ENCODE results near the gene SLC2A2. TPM values are rescaled to one million over a fixed set of nuclear protein-coding genes. Genes with fewer than 3 reads are reported as not detected.

The SLC2A2 gene
- total RNA-seq (123 and 133 TPM in 2 replicates), polyA plus RNA-seq (21.7 and 40.8 TPM in 2 replicates)

- WGBS (ENCODE audit: low lambda C conversion rate, missing lambda C conversion rate), result 78% methylated on average over 4 of the region's 4 CpGs
- peak within 1 kb of the TSS; percentile 75 for H3K4me2 ChIP-seq
Observed at GRCh38 chr3:171026597-171027293, at the start of gene SLC2A2. TSS of gene SLC2A2 (minus strand) at chr3:171026720. CDS start at chr3:171026670, 50 bp downstream.

GRCh38 chr3:171072432-171072831 is 45.9 kb upstream of the SLC2A2 start:
- no peak overlapping the region for H3K27ac ChIP-seq
- H3K9me3 ChIP-seq (ENCODE audit: low read depth), result no peaks in the 10 kb centered on the region
- H2AFZ ChIP-seq, result no peak overlapping the region
- H3K4me1 ChIP-seq (ENCODE audit: insufficient read depth), result no peaks in the 10 kb centered on the region
- H3K79me2 ChIP-seq, result no peaks in the 10 kb centered on the region
- TF ChIP-seq EZH2phosphoT487 (IDR thresholded peaks at IDR 0.05; ENCODE audit: low read depth, severe bottlenecking, unreplicated experiment), result no peak
- no peak for TF ChIP-seq EZH2 (IDR thresholded peaks at IDR 0.05; ENCODE audit: borderline replicate concordance)
- no peak for TF ChIP-seq CTCF (IDR thresholded peaks at IDR 0.05; ENCODE audit: poor library complexity)
- no peaks in the 10 kb centered on the region for H3K9me2 ChIP-seq (replicated peaks; ENCODE audit: insufficient read depth)
- no peaks in the 10 kb centered on the region for H3K36me3 ChIP-seq (replicated peaks; ENCODE audit: insufficient read depth, low read depth)
- DNase-seq (ENCODE audit: low spot score), result no peak
- H3K4me2 ChIP-seq, result no peak overlapping the region
- no peaks in the 10 kb centered on the region for H3K27me3 ChIP-seq
- H4K20me1 ChIP-seq (ENCODE audit: insufficient read depth, poor library complexity, severe bottlenecking), result no peaks in the 10 kb centered on the region
- H3K4me3 ChIP-seq, result no peak overlapping the region

More at GRCh38 chr3:171026597-171027293, at the start of gene SLC2A2:
- Histone ChIP-seq H3K36me3 (replicated peaks; ENCODE audit: insufficient read depth, low read depth) (no peaks in the 10 kb centered on the region), H3K9me3 (ENCODE audit: low read depth) (no peaks in the 10 kb centered on the region), H3K79me2 (no peaks in the 10 kb centered on the region), H3K27ac (peak within 1 kb of the TSS; percentile 39), H3K9me2 (replicated peaks; ENCODE audit: insufficient read depth) (no peaks in the 10 kb centered on the region), H4K20me1 (ENCODE audit: insufficient read depth, poor library complexity, severe bottlenecking) (no peaks in the 10 kb centered on the region), H3K4me3 (no peak within 1 kb of the TSS), H3K4me1 (ENCODE audit: insufficient read depth) (no peaks in the 10 kb centered on the region), H3K27me3 (no peaks in the 10 kb centered on the region), H2AFZ (no peak within 1 kb of the TSS)
- peak; percentile 58 for DNase-seq (ENCODE audit: low spot score)
- no peak for TF ChIP-seq CTCF (IDR thresholded peaks at IDR 0.05; ENCODE audit: poor library complexity)
- no peak for TF ChIP-seq EZH2 (IDR thresholded peaks at IDR 0.05; ENCODE audit: borderline replicate concordance)
- TF ChIP-seq EZH2phosphoT487 (IDR thresholded peaks at IDR 0.05; ENCODE audit: low read depth, severe bottlenecking, unreplicated experiment), result no peak

GRCh38 chr3:171068658-171069057 is 42.1 kb upstream of the SLC2A2 start:
- H3K27ac ChIP-seq, result no peak overlapping the region
- 75% methylated on average over 3 of the region's 3 CpGs for WGBS (ENCODE audit: low lambda C conversion rate, missing lambda C conversion rate)
- no peak overlapping the region for H3K4me3 ChIP-seq
- no peaks in the 10 kb centered on the region for H3K27me3 ChIP-seq
- no peaks in the 10 kb centered on the region for H3K4me1 ChIP-seq (ENCODE audit: insufficient read depth)
- no peak for DNase-seq (ENCODE audit: low spot score)
- TF ChIP-seq CTCF (IDR thresholded peaks at IDR 0.05; ENCODE audit: poor library complexity) (no peak), EZH2phosphoT487 (IDR thresholded peaks at IDR 0.05; ENCODE audit: low read depth, severe bottlenecking, unreplicated experiment) (no peak), EZH2 (IDR thresholded peaks at IDR 0.05; ENCODE audit: borderline replicate concordance) (no peak)
- no peak overlapping the region for H2AFZ ChIP-seq
- H3K9me2 ChIP-seq (replicated peaks; ENCODE audit: insufficient read depth), result no peaks in the 10 kb centered on the region
- no peaks in the 10 kb centered on the region for H3K36me3 ChIP-seq (replicated peaks; ENCODE audit: insufficient read depth, low read depth)
- H4K20me1 ChIP-seq (ENCODE audit: insufficient read depth, poor library complexity, severe bottlenecking), result no peaks in the 10 kb centered on the region
- no peaks in the 10 kb centered on the region for H3K9me3 ChIP-seq (ENCODE audit: low read depth)
- H3K79me2 ChIP-seq, result no peaks in the 10 kb centered on the region
- no peak overlapping the region for H3K4me2 ChIP-seq
